ENCODE results near the gene PNMA6F.

The PNMA6F gene

DNA sequence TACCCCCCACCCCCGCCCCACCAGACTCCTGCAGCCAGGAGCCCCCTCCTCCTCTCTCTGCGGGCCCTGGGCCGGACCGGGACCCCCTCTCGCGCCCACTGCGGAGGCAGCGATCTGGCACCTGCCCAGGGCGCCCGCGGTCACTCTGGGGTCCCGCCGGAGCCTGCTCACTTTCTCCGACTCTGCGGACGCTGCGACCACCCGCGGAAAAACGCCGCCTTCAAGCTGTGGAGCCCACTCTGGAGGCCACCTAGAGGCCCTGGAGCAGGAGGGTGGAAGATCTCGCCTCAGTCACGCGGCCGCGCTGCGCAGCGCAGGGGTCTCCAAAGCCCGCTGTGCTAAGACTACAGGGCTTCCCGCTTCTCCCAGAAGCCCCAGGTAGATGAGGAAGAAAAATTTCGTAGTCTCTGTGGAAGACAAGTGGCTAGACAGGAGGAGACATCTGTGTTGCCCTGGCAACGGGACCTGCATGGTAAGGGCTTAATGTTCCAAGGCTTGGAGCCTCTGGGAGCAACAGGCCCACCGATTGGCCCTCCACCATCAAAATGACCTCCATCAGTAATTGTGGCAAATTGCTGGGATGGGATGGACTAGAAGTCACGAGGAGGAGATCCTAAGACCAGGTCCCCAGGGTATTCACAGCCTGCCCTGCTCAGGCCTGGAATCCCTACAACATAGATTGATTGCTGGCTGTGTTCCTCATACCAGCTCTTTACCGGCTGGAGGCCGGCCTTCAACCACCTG is at the start of gene PNMA6F:
TSS of gene PNMA6F (minus strand) at position 387 of the 744 bp plus-strand sequence. CDS start 1,093 bp downstream, outside the sequence.
- DNase-seq (ENCODE audit: low read depth) = no peak

DNA sequence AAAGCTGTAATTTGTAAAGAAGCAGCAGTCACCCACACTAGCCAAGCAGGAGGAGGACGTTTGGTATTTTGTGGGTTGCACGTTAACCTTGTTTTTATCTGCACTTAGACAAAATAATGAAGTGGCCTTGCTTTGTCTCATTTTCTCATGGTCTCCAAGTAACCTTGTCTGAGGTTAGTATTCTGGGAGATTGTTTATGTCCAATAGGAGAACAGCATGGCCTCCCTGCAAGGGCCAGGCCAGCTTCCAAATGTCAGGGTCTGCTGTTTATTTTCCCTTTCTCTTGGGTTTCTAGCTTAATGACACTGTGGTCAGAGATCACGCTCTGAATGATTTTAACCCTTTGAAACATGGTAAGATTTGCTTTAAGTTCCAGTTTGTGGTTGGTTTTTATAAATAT is 49.7 kb upstream of the PNMA6F start:
- DNase-seq (ENCODE audit: low read depth) = no peak

DNA sequence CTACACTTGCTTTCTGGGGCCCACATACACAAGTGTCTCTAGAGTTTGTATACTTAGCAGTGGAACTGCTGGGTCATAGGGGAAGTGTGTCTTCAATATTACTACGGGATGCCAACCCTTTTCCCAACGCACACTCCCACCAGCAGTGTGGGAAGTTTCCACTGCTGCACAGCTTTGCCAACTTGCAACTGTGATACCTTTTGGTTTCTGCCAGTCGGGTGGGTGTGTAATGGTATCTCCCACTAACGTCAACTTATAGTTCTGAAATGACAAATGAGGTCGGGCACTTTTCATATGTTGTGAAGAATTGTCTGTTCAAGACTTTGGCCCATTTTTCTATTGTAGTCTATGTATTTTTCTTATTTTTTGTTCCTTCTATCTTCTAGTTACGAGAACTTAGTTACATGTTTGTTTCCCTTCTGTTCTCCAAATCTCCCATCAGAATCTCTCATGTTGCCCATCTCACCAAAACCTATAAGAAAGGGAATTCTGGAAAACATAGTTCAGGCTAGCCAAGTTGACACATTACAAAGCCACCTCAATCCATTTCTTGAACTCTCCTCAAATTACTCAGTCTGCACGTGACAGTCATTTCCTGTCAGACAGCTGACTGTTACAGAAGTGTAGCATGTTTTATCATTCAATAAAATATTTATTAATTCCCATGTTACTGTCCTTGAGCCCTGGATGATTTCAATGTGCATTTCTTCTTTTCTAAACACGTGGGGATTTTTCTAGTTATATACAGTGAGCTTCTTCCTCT is 48.9 kb upstream of the PNMA6F start:
- DNase-seq (ENCODE audit: low read depth) = no peak

DNA sequence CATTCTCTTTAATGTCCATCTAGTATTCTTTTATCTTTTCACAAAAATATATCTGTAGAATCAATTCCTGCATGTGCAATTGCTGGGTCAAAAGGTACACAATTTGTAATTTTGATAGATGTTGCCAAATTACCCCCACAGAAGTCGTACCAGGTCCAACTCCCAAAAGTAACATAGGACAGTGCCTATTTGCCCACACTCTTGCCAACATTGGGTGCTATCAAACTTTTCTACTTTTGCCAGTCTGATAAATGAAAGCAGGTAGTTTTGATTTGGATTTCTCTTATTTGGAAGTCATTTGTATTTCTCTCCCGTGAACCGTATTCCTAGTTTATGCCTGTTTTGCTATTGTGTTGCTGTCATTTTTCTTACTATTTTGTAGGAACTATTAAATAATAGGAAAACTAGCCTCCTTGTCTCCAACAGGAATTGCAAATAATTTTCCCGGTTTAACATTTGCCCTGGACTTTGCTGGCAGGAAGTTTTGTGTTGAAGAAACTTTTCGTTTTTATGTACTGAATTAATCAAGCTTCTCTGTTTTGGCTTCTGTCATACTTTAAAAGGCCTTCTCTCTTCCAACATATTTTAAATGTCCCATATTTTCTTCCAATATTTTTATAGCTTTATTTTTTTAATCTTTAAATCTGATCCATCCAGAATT is 45.4 kb upstream of the PNMA6F start:
- DNase-seq (ENCODE audit: low read depth) = no peak

DNA sequence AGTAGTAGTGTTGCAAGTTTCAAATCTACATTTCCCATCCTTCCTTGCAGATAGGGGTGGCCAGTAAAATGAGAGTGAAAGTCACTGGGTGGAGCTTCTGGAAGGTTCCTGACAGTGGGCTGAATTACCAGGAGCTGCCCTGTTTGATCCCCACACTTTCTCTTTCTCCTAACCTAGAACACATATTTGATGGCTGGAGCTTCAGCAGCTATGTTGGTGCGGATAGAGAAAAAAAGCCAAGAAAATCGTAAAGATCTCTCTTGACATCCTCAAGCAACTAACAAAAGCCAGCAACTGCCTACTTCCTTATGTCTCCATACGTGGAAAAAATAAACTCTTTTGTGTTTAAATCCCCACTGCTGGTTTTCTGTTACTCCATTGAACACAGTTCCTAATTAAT is 44.6 kb upstream of the PNMA6F start:
- no peak for DNase-seq (ENCODE audit: low read depth)

DNA sequence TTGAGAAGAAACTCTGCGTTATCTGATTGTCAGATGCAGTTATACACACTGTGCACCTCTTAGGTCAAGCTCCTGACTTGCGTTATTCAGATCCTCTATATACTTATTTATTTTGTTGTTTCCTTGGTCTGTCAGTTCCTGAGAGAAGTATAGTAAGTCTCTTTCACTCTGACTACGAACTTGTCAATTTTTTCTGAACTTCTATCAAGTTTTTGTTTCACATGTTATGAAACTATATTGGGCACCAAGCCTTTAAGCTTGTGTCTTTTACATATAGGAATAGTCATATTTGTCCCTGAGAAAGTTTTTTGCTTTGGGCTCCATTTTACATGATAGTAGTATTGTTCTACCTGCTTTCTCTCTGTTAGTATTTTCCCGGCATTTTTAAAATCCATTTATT is 44.1 kb upstream of the PNMA6F start:
- no peak for DNase-seq (ENCODE audit: low read depth)

DNA sequence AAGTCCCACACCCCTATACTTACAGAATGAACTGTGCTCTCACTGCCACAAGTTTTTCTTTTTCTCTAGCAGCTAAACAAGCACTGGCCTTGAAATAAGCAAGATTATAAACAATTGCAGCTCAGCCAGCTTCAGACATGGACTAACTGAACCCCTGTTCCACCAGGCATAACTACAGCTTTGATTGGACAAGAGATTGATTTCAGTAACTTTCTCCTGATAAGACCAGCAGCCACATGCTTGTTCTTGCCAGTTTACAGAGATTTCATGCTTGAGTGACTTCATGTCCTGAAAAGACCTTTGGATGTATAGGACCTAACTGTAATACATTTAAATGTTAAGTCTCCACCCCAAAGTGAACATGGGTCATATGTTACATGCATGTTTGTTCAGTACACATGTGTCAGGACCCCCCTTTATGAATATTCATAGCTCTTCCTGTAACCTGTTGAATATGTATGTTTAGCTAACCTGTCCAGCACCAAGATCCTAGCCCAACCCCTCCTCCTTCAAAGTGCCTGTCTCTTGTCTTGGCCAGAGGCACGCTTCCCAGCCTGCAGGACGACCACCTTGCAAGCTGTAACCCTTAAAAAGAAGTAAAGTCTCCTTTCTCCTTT is 40.3 kb upstream of the PNMA6F start:
- DNase-seq (ENCODE audit: low read depth) = no peak

DNA sequence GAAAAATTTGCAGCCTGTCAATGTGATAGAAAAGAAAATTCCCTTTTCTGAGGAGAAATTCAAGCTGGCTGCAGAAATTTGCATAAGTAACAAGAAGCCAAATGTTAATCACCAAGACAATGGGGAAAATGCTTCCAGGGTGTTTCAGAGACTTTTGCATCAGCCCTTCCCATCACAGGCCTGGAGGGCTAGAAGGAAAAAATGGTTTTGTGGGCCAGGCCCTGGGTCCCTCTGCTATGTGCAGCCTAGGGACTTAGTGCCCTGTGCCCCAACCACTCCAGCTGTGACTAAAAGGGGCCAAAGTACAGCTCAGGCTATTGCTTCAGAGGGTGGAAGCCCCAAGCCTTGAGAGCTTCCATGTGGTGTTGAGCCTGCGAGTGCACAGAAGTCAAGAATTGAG is 36.3 kb upstream of the PNMA6F start:
- DNase-seq (ENCODE audit: low read depth) = no peak

DNA sequence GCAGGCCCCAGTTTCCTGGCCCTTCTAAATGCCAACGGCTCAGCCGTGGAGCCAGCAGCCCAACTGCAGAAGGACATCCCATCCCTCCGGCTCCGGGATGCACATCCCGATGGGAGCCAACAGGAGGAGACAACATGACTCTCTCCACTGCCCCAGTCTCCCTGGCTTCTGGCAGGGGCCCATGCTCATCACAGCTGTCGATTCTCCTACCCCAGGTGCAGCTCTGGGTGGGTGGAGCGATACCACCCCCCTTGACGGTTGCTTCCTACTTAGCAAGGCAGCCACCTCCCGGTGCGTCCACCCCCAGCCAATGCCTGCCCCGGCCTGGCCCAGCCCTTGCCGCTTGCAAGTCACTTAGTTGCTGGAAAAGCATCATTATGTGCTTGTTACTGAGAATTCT is 31.8 kb upstream of the PNMA6F start:
- no peak for DNase-seq (ENCODE audit: low read depth)

DNA sequence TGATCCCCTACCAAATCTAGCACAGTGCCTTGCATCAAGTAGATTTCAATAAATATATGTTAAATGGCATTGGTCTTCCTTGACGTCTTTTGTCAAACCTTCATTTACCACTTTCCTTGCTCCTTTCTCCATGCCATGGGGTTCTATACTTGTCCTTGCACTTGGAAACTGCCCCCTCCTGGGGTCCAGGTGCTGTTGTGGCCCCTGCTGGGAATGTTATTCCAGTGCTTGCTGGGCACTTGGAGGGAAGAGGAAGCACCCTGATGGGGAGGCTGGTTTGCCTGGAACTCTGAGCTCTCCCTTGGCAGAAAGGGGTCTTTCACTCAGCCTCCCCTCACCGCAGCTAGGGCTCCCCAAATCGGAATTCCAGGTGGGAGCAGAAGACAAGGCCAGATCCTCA is 31.3 kb upstream of the PNMA6F start:
- DNase-seq (ENCODE audit: low read depth) = no peak

DNA sequence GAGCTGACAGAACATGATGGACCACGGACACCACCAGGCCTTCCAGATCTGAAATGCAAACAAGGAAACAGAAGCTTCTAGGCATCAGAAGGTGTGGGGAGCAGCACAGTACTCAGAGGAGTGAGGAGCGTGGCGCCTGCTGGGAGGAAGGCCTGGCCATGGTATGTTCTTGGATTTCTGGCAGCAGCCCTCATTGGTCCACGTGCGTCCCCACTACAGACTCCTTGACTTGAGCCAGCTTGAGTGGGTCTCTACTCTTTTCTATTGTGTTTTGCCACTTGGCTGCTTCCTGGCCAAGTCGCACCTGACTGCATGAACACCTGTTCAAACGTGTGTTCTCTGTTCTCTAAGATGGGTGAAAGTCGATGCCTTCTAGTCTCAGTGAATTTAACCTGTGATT is 30.4 kb upstream of the PNMA6F start:
- DNase-seq (ENCODE audit: low read depth) = no peak

DNA sequence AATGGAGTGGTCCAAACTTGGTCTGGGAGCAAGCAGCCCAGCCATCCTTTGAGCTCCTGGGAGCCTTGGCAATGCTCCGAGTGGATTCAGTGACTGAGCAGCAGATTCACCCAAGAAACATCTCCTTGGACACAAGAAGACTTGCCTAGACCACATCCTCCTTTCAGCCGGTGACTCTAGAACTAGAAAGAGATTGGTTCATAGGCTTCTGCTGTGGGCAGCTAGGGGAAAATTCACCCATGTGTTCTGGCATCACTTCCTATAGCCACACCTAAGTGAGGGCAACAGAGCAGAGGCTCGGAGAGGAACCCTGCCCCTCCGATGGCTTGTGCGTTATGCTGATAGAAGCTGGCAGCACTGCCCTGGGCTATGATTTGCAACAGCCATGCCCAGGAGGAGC is 28.4 kb upstream of the PNMA6F start:
- no peak for DNase-seq (ENCODE audit: low read depth)

DNA sequence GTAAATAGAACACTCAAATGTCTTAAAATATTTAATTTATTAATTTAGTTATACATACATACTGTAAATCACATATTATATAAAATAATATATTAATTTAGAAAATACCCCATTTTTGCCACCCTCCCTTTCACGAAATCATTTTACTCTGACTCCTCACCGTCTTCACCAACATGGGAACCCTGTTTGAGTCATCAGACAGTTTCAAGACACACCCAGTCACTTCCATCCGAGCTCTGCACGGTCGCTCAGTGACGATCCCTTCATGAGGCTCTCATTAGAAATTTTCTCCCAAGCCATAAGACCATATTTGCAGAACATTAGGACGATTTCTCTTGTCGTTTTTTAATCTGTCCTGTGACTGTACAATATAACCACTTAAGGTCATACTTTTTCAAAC is 26.9 kb upstream of the PNMA6F start:
- DNase-seq (ENCODE audit: low read depth) = no peak

DNA sequence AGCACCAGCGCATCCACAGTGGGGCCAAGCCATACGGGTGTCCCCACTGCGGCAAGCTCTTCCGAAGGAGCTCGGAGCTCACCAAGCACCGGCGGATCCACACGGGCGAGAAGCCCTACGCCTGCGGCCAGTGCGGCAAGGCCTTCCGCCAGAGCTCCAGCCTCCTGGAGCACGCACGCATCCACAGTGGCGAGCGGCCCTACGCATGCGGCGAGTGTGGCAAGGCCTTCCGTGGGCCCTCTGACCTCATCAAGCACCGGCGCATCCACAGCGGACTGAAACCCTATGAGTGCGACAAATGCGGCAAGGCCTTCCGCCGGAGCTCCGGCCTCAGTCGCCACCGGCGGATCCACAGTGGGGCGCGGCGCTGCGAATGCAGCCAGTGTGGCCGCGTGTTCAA is 26.0 kb upstream of the PNMA6F start:
- DNase-seq (ENCODE audit: low read depth) = no peak

DNA sequence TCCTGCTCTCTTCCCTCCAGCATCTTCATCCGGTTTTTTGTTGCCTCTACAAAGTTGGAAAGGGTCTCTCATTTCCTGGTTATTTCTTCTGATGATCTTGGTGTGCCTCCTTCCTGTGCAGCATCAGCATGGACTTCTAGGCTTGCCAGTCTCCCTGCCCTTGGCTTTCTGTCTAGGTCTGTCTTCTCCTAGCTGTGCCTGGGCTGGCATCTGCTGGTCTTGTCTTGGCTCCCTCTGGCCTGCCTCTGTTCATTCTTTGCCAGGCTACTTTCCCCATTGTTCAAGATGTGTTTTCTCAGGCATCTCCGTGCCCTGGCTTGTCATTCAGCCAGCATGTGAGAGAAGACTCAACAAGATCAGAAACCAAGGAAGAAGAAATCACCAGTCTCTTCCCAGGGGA is 22.1 kb upstream of the PNMA6F start:
- no peak for DNase-seq (ENCODE audit: low read depth)

DNA sequence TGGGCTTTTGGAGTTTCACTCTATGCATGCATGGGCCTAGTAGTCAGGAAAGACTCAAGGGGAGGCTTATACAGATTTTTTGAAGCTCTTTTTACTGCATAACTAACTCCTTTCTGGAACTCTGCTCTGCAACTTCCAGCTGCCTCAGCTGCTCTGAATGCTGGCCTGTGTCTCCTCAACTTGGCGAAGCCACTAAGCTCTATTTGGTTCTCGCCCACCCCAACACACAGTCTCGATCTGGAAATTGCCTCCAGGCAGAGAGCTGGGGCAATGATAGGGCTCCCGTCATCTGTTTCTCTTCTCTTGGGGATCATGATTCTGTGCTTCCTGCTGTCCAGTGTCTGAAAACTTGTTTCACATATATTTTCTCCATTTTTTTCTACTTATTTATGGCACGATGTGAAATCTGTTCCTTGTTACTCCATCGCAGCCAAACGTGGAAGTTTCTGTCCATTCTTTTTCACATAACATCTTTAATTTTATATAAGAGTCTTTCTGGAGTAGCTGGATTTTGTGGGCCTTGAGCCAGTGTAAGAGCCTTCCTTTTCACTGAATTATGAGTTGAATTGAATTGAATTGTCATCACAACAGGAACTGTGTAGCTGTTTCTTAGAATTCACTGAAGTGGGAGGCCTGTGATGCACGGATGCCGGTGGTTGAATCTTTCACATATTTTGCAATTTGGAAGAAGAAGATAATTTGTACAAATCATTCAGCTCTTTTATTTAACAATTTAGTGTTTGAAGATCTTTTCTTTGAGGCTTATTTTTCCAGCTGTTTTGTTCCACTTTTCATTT is 21.4 kb upstream of the PNMA6F start:
- DNase-seq (ENCODE audit: low read depth) = no peak

DNA sequence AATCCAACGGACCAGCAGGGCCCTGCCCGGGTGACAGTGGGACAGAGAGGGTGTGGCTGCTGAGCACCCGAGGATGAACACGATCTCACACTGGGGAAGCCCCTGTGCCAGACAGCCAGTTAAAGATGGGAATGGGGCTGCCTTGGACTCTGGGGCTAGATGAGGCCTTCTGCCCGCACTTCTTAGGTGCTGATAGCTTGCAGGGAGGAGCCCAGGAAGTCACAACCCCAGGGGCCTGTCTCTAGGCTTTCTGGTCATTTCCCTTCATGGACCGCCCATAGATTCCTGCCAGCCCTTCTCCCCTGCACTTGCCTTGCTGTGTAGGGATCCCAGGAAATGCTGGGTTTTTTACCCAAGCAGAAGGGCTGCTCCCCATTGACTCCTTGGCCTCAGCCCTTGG is 18.5 kb upstream of the PNMA6F start:
- no peak for DNase-seq (ENCODE audit: low read depth)

DNA sequence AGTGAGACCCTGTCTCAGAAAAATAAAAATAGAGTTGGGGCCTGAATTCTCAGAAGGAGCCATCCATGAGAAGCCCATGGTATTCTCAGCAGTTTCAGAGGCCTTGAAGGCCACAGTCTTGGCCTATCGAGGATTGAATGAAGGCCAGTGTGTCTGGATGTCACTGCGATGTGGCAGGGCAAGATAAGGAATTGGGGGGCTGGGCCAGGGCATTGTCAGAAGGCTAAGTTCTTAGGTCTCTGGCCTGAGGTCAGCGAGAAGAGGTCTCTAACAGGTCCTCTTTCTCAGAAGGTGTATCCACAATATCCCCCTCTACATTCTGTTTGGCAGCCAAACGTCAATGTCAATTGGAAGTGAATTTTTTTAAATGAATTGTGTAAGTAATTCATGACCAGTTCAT is 18.1 kb upstream of the PNMA6F start:
- DNase-seq (ENCODE audit: low read depth) = no peak

DNA sequence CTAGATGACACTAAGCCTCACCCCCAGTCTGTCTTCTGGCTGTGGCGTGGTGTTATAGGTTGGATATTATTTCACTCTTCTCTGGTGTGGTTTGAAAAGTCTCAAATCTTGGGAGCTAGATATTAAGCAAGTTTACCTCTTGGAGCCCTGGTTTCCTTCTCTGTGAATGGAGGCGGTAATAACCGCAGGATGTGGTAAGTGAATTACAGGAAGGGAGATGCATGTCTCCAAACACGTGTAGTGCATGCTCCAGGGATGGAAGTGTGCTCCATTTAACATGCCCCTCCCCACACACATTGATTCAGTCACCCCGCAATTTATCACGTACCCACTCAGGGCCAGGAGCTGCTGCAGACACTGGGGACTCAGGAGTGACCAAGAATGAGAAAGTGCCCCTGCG is 17.3 kb upstream of the PNMA6F start:
- no peak for DNase-seq (ENCODE audit: low read depth)

DNA sequence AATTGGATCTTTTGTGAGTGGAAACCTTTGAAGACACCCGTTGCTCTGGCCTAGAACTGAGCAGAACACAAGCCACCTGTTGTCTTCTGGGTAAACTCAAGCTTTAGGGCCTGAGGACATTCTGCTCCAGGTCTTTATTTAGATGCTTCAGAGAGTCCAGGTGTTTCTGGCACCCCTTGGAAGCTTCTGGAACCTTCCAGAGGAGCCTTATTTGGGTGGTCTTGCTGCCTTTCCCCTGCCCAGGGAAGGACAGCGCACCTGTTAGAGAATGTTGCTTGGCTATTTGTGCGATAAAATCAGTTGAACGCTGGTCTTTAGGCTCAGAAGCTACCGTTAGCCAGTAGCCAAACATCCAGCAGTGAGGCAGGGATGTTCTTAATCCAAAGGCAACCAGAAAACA is 15.4 kb upstream of the PNMA6F start:
- DNase-seq (ENCODE audit: low read depth) = no peak

DNA sequence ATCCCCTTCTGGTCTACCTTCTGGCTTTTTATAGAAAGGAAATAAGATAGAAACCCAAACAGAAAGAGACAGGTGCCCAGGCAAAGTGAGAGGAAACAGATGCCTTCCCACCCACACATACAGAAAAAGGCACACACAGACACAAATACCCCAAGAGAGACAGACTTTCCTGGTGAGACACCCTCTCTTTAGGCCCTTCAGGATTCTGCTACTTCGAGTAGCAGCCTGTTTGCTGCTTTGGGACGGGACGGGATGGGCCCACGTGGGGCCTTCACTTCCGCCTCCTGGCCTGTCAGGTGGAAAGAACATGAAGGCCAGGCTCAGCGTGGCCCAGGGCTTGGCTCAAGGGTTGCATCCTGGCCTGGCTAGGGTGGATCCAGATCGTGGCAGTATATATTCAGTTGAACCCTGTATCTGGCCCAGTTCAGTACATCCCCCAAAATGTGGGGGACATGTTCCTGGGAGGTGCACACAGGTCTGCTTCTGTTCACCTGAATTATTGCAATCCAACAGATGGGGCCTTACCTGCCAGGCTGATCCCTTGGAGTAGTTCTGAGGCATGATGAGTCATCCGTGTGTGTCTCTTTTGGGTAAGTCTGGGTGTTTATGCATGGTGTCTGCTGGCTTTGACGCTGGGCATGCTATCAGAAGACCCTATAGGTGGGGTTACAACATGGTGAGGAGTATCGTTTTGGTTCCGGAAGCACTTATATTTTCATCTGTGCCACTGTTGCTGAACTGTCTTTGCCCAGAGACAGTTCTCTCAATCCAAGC is 14.7 kb upstream of the PNMA6F start:
- DNase-seq (ENCODE audit: low read depth) = no peak

All from fibroblast of the conjunctiva (primary cell).